NCI-H1105 treated with DMSO at 0.1 percent for 48 hours (cell line): ENCODE results near the gene CBFA2T3.

Experiments used
- DNase-seq: peaks from one replicate; lab custom pipeline; 2025; lab: John Stamatoyannopoulos, UW

CBFA2T3 gene

DNA sequence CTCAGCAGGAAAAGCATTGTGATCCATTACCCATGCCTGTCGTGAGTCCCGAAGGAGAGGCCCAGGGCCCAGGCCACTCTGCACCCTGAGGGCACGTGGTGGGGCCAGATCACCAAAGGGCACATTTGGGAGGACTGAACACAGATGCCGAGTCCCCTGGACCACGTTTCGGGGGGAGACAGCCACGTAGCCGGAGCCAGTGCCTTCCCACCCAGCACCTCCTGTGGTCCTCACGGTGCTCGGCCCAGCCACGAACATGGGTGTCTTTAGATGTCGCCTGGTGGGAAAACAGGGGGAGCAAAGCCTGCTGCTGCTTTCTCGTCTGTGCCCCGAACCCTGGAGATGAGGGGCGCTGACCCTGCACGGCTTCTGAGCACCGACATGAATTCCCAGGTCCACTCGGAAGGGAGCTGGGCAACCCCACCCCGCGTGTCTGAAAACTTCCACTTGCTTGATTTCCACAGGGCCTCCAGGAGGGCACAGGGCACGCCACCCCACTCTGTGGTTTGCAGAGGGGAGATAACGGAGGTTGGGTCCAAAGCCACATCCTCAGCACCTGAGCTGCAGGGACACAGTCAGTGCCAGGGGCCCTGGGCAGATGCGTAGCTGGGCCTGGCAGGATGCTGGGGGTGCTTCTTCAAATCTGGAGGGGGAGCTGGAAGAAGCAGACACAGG lies 14.4 kb downstream of the CBFA2T3 start:
- no peak for DNase-seq

DNA sequence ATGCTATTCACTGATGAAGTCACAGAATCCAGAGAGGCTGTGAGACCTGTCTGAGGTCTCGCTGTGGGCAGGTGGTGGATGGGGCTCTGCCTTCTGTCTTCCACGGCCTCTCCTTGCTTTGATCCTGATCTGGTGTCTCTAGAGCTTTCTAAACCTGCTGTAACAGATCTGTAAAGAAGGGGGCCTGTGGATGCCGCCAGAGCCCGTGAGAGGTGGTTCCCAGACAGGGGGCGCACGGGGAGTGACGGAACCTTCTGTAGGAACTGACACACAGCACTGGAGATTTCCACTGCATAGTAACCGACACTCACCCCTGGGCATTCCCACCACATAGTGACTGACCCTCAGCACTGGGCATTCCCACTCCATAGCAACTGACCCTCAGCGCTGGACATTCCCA lies 16.0 kb downstream of the CBFA2T3 start:
- no peak for DNase-seq

DNA sequence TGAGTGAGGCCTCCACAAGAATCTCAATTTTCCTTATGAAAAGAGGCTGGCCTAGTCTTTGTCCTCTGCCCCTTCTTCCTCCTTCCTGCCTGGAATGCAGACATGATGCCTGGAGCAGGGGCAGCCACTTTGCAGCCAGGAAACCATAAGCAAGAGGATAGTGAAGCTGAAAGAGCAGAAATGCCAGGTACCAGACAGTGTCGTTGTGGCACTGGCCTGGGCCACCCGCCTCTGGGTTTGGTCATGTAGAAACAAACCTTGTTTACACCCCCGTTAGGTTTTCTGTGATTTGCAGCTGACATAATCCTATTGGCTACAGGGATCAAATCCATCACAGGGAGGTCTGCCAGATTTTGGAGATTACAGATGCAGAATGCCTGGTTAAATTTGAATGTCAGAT lies 16.5 kb downstream of the CBFA2T3 start:
- no peak for DNase-seq

DNA sequence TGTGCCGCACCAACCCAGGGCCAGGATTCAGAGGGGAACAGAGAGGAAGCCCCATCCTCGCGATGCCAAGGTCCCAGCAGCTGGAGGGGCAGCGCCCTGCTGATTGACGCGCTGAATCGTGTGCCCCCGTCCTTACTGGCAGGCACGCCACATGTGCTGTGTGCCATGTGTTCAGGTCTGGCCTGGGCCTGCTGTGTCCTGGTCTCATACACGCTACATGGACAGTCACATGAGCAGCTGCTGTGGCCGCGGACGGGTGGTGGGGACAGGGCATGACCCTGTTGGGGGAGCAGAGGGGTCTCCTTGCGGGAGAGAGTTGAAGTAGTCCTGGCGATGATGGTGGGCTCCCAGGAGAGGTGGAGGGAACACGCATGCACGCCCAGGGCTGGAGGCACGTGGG lies 18.0 kb downstream of the CBFA2T3 start:
- DNase-seq, result no peak

DNA sequence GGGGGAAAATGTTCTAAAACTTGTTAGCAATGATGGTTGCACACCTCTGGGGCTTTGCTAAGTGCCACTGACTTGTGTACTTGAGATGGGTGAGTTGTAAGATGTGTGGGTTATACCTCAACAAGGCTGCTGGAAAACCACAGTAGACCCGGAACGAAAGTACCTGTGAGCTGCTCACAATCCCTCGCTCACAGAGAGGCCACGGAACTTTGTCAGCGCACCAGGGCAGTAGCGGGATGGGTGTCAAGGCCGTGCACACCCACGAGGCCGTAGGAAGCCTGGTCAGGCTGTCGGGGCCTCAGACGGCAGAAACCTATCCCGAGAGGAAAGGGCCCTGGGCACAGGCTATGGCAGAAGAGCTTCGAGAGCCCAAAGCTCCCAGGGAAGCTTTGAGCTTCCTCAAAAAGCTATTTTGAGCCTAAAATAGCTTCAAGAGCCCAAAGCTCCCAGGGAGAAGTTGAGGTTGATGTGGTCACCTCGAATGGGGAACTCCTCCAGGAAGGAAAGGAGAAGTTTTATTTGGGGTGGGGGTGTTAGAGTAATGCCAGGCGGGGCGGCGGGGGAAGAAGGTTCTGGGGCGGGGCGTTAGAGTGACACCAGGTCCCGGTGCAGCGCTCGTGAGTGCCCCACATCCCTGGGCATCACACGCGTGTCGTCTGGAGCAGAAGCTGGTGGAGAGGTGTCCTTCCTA lies 19.0 kb downstream of the CBFA2T3 start:
- no peak for DNase-seq

DNA sequence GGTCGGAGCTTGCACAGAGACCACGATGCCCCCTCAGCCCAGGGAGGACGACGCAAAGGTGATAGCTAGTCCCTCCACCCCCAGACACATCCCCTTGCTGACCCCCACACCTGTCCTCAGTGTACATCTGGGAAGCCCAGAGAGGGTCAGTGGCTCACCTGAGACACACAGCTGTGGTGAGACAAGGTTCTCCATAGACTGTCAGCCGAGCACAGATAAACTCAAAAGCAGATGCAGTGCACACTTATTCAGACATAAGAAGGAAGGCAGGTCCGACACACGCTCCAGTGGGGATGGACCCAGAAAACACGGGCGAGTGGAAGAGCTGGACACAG lies 19.6 kb downstream of the CBFA2T3 start:
- DNase-seq, result no peak

DNA sequence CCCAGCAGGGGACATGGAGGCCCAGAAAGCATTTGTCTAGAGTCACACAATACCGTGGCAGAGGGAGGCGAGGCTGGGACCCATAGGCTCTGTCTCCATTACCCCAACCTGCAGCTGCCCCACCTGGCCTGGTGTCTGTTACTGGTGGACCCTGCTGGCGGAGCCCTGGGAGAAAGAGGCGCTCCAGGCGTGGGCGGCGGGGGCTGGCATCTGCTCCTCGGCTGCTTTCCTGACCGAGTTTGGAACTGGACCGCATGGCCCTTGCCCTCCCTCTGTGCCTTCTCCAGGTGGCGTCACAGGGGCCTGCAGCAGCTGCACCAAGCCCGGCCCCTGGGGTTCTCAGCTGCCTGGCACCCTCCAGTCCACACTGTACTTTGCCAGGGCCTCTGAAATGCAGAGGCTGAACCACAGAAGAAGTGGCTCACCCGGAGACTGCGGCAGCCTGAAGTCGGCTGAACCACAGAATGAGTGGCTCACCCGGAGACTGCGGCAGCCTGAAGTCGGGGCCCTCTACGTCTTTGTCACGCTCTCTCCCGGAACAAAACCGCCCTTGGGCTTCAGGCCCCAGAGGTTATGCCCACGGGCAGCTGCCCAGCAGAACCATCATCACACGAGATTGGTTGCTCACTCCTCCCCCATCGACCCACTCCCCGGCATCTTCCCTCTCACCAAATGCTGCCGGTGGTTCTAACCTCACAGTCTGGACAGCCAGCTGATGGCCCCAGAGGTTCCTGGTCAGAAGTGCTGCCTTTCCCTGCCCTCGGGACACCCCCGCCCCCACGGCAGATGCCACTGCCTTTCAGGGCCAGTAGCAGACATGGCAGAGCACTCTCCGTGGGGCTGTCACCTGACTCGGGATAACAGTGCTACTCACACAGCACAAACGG lies 20.2 kb downstream of the CBFA2T3 start:
- DNase-seq, result no peak

DNA sequence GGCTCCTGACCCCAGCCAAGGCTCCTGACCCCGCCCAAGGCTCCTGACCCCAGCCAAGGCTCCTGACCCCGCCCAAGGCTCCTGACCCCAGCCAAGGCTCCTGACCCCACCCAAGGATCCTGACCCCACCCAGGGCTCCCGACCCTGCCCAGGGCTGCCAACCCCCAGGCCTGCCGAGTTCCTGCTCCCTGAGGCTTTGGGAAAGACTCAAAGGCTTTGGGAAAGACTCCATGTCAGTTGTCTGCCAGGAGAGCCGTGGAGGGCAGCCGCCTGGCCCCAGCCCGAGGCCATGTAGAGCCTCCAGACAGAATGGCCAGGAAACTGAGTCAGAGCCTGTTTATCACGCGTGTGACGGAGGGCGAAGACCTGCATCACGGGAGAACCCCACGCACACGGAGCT lies 21.1 kb downstream of the CBFA2T3 start:
- no peak for DNase-seq

DNA sequence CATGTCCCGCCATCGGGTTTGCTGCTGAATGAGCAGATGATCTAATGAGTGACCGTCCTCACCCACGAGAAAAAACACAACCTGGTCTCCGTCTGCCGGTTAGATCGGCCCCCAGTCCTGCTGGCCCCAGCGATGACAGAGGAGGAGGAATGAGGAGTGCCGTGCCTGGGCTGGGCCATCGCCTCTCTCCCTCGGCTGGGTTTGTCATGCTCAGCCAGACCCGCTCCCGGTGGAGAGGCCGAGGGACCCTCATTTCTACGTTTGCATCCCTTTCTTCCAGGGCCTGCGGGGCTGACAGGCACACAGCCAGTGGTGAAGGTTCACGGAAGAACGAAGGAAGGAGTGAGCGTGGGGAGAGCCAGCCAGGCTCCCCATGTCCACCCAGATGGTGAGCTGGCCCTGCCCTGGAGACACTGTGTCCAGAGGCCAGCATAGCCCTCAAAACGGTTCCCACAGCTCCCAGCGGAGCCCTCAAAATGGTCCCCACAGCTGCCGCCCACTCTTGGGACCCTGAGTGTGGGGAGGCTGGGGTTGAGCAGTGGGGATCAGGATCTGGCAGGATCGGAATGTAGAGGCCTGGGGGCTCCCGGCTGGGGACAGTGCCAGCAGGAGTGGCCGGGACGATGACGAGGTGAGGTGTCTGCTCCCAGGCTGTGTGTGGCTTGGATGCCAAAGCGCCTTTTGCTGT lies 23.9 kb downstream of the CBFA2T3 start:
- DNase-seq, result no peak

DNA sequence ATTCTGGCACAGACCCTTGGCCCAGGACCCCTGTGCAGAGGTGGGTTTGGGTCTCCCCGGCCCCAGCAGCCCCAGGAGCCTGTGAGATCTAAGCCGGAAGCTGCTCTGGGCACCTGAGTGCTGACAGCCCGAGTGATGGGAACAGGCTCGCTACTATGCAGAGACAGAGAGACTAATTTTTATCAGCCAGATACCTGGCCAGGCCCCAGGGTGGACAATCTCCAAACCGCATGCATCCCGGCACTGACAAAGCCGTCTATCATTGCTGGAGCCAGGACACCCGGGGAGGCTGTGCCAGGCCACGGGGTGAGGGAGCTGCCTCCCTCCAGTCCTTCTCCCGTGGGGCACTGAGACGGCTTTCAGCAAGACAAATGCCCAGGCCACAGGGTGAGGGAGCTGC lies 25.0 kb downstream of the CBFA2T3 start:
- no peak for DNase-seq

DNA sequence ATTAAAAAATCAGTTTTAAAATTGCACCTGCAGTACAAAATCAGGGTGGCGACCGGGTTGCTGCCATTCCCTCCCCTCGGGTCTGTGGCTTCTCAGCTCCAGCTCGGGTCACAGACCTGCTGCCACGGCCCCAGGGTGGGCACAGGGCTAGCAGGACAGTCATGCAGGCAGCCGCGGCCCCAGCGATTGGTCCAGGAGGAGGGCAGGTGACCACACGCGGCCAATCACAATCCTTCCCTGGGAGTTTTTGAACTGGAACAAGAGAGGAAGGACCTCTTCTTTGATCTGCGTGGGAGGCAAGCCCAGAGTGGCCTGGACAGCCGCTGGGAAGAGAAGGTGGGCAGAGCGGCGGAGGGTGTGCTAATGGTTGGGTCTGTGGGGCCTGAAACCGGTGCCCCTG lies 25.5 kb downstream of the CBFA2T3 start:
- no peak for DNase-seq

DNA sequence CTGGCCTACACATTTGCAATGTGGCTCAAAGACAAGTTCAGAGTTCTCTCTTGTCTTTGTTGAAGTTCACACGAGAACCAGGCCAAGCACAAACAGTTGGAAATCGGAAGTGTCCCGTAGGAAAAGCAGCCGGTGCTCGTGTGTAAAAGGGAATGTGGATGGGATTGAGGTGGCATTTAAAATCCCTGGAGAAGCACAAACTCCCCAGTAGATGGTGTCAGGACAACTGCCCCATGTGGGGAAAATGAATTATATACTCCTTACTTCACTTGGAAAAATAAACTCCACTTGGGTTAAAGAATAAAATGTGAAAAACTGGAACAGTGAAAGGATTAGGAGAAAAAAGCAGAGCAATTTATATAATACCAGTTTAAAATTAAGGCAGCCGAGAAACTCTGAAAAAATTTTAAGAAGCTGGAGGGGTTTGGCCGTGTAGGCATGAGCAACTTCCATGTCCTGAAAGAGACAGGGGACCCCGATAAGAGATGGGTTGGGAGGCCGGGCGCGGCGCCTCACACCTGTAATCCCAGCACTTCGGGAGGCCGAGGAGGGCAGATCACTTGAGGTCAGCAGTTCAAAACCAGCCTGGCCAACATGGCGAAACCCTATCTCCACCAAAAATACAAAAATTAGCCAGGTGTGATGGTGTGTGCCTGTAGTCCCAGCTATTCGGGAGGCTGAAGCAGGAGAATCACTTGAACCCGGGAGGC lies 28.1 kb downstream of the CBFA2T3 start:
- DNase-seq, result no peak

DNA sequence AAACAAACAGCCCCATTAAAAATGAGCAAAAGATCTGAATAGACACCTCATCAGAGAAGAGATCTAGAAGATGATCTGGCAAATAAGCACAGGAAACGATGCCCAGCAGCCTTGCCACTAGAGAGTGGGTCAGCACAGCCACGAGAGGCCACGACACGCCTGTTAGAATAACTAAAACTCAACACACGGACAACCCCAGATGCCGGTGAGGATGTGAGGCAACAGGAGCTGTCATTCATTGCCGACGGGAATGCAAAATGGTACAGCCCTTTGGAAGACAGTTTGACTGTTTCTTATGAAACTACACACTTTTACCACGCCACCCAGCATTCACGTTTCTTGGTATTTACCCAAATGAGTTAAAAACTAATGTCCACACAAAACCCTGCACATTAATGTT lies 31.5 kb downstream of the CBFA2T3 start:
- no peak for DNase-seq

DNA sequence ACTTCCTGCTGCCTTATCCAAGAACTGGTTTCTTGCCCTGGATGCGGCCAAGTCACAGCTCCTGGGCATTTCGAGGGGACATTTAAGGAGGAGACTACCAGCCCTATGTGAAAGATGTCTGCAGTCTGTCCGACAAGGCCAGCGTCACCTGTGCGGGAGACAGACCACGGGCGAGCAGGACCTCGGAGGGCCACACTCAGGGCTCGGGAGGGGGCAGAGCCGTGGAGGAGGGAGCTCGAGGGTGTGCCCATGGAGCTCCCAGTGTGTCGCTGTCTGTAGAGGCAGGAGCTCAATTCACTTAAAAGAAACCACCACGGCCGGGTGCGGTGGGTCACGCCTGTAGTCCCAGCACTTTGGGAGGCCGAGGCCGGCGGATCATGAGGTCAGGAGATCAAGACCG lies 33.3 kb downstream of the CBFA2T3 start:
- DNase-seq, result no peak

DNA sequence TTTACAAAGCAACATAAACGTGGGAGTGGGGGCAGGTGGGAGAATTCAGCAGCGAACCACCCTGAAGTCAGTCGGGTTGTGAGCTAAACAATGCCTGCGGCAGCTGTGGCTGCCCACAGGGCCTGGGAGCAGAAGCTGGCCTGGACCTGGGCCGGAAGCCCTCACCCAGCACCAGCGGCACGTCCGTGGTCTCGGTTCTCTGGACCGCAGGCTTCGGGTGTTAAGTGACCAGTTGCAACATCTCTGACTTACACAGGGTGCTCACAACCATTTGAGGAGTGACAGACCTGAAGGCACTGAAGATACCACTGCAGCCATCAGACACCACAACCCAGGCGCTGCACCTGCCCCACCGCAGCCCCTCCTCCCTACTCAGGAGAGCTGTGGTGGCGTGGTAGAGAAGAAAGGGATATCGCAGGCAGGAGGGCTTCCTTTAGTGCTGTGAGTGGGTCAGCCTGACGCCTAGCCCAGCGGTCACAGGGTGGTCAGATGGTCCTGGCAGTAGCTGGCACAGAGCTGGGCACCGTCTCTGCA lies 33.8 kb downstream of the CBFA2T3 start:
- no peak for DNase-seq

DNA sequence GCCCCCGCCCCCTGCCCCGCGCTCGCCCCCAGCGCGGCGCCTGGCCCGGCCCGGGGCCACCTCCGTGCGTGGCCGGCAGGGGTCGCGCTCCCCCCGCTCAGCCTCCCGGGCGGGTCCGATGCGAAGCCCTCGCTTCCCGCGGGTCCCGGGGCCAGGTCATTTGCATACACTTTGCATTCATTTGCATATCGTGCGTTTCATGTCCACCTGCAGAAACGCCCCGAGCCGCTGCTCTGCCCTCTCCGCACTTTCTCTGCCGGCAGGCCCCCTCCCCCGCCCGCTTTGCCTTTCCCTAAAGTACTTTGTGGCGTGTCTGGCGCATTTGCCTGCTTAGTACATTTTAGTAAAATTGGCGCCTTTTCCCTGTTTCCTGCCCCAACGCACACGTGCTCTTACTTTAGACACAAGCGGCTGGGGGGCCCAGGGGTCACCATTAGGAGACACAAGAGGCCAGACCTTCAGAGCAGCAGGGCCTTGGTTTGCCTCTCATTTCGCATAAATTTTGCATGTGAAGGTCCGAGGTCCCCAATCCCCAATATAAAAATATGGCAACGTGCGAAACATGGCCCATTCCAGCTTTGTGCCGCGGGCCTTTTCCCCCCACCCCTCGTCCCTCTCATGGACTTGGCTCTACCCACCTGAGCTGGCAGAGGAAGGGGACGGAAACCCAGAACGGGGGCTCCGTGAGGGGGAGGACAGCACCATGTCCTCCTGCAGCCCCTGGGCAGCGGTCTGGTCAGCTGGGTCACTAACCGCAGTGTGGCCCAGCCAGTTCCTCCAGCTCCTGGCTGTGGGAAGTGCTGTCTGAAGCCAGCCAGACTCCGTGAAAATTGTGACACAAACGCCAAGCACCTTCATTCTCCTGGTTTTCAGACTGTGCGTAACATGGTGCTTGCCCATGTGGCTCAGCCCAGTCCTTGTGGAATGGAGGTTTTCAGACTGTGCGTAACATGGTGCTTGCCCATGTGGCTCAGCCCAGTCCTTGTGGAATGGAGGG lies 34.8 kb downstream of the CBFA2T3 start:
- peak; percentile 6 for DNase-seq

DNA sequence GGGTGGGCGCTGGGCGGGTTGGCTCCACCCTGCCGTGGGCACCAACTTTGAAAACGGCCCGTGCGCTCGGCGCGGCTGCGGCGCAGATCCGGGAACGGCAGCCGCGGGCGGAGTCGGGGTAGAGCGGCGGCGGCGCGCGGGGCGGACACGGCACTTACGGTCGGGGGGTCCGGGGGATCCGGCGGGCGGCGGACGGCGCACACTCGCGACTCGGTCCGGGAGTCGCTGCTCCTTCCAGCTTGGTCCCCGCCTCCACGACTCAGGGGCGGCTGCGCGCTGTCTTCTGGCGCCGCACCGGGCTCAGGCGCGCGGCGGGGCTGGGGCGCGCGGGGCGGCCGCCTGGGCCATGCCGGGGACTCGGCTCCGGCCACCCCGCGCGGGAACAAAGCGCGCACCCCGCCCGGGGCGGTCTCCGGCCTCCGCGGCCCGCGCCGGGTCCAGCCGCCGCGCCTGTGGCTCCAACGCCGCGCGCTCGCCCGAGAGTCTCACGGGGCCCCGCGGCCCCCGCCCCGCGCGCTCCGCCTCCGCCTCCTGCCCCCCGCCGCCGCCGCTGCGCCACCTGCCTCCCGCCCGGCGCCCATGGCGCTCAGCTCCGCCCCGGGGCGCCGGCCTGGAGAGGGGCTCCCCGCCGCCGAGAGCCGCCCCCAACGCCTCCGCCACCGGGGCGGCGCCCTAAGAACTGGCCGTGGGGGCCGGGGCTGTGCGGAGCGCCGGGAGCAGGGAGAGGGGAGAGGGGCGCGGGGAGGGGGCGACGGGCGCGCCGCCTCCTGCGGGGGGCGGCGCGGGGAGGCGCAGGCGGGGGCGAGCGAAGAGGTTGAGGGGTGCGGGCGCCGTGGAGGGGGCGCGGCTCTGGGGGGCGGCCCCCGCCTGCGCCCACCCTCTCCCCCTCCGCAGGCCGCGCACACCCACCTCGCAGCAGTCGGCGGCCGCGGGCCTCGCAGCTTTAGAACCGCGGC lies 35.9 kb downstream of the CBFA2T3 start:
- no peak for DNase-seq

DNA sequence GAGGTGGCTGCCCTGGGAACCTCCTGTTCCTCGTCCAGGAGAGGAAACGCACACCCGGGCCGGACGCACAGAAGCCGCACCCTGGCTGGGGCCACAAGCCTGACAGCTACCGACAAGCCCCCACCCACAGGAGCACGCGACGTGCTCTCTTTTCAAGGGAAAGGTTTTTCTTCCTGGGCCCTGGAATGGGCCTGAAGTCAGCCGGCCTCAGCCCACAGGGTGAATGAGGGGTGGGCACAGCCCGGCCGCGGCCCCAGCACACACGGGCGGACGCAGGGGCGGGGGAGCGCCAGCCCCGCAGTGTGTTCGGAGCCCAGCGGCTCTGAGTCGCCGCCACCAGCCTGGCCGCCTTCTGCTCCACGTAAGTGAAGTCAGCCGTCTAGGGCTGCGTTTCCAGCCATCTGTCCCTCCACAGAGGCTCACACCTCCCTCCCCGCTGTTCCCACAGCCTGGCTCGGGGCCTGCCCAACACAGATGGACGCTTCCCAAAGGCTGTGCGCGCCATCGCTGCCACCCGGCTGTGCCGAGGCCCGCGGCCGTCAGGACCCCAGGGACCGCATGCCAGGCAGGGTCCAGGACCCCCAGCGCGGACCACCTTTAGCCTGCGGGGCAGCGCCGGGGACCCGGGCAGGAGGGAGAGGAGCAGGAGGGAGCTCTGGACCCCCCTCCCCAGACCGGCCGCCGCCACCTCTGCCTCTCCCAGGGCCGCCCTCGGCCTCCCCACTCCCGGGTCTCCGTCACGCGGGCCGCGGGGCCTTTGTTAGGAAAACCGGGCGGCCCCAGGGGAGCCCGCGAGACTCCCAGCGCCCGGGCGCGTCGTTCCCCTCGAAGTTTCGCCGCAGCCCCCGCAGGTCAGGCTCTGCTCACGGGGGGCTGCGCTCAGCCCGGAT lies 36.8 kb downstream of the CBFA2T3 start:
- DNase-seq, result no peak
